Stimulated activated CD4-positive, alpha-beta T cell treated with anti-CD3 and anti-CD28 coated beads, Interleukin-15, amount 100 ng/mL, for 1 hour (primary cell): ENCODE measurements around the gene KLF7.
"Not testable (repeated sequence)": the region's sequence is repeated elsewhere in the genome, so short reads cannot be mapped to it uniquely, and the experiment has no call there.

Experiments
- DNase-seq, 2 donors: peaks; one replicate each; pipeline ENCODE4 v3.0.0-alpha.2; 2020; ENCODE audit warnings: low read depth in 1 of 2, low spot score in 1 of 2

The KLF7 gene

GRCh38 chr2:207067473-207067872, 98.3 kb downstream of the KLF7 start:
- DNase-seq: no peak

- DNase-seq: no peak
These were observed 98.8 kb downstream of the KLF7 start for GRCh38 chr2:207066791-207067460.

- no peak for DNase-seq
These were observed 99.6 kb downstream of the KLF7 start for GRCh38 chr2:207066166-207066565.

- no peak for DNase-seq
These were observed 101.5 kb downstream of the KLF7 start for GRCh38 chr2:207064128-207064690.

- DNase-seq: no peak
These were observed 104.6 kb downstream of the KLF7 start for GRCh38 chr2:207061181-207061580.

GRCh38 chr2:207055257-207055656, 110.5 kb downstream of the KLF7 start:
- DNase-seq: no peak

GRCh38 chr2:207054521-207054920, 111.2 kb downstream of the KLF7 start:
- DNase-seq: no peak

GRCh38 chr2:207051385-207051965, 114.3 kb downstream of the KLF7 start:
- no peak for DNase-seq

- DNase-seq: no peak
These were observed 116.6 kb downstream of the KLF7 start for GRCh38 chr2:207049122-207049521.

- no peak for DNase-seq
These were observed 117.3 kb downstream of the KLF7 start for GRCh38 chr2:207048416-207048815.

GRCh38 chr2:207046724-207047123, 119.0 kb downstream of the KLF7 start:
- DNase-seq: no peak

GRCh38 chr2:207045531-207045930, 120.2 kb downstream of the KLF7 start:
- no peak for DNase-seq

- DNase-seq: no peak
These were observed 121.1 kb downstream of the KLF7 start for GRCh38 chr2:207044379-207045362.

- no peak for DNase-seq
These were observed 122.9 kb downstream of the KLF7 start for GRCh38 chr2:207042841-207043240.

- DNase-seq: no peak
These were observed 123.8 kb downstream of the KLF7 start for GRCh38 chr2:207041786-207042554.

- DNase-seq: no peak
These were observed 124.5 kb downstream of the KLF7 start for GRCh38 chr2:207041279-207041678.

GRCh38 chr2:207040696-207041095, 125.1 kb downstream of the KLF7 start:
- DNase-seq: no peak

- no peak for DNase-seq
These were observed 126.5 kb downstream of the KLF7 start for GRCh38 chr2:207039225-207039624.

- DNase-seq: no peak
These were observed 127.4 kb downstream of the KLF7 start for GRCh38 chr2:207038299-207038698.

GRCh38 chr2:207037896-207038295, 127.9 kb downstream of the KLF7 start:
- DNase-seq: no peak

- not testable (repeated sequence) for DNase-seq
These were observed 128.7 kb downstream of the KLF7 start for GRCh38 chr2:207037023-207037422.
